Measurements from ENCODE around the gene STK25.

The STK25 gene

DNA sequence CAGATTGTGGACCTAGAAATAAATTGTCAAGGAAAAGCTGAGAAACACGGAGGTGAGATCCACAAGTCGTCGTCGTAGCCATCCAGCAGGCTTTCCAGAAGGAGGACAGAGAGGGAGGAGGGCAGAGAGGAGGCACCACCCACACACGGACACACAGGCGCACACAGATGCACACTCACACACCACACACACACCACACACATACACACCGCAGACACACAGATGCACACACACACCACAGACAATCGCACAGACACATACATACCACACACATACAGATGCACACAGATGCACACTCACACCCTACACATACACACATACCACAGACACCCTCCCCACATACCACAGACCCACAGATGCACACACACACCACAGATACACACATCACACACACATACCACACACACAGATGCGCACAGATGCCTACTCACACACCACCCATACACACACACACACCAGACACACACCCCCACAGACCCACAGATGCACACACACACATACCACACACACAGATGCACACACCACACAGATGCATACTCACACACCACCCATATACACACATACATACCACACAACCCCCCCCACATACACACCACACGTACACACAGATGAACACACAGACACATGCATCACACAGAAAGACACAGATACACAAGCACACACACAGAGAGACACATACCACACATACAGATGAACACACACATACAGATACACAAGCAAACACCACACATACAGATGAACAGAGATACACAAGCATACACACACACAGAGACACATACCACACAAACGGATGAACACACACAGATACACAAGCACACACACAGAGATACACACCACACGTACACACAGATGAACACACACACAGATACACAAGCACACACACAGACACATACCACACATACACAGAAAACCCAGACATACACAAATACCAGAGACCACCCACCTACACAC, 37.4 kb upstream of the STK25 start:
- Histone ChIP-seq H3K4me3 (ENCODE audit: low read depth, low read length) (no peak overlapping the region), H3K4me1 (peaks cover 3% of the 10 kb centered on the region), H3K4me2 (ENCODE audit: low read length) (no peak overlapping the region), H3K9ac (no peak overlapping the region), H3K9me3 (ENCODE audit: control insufficient read depth, low read length) (no peaks in the 10 kb centered on the region), H3K27me3 (ENCODE audit: control insufficient read depth, insufficient read depth, low read length) (no peaks in the 10 kb centered on the region), H3K27ac (no peak overlapping the region), H2AFZ (no peak overlapping the region), H3K36me3 (ENCODE audit: control insufficient read depth, insufficient read depth, low read length) (no peaks in the 10 kb centered on the region), H3K79me2 (no peaks in the 10 kb centered on the region)
- TF ChIP-seq, protein P1, sequence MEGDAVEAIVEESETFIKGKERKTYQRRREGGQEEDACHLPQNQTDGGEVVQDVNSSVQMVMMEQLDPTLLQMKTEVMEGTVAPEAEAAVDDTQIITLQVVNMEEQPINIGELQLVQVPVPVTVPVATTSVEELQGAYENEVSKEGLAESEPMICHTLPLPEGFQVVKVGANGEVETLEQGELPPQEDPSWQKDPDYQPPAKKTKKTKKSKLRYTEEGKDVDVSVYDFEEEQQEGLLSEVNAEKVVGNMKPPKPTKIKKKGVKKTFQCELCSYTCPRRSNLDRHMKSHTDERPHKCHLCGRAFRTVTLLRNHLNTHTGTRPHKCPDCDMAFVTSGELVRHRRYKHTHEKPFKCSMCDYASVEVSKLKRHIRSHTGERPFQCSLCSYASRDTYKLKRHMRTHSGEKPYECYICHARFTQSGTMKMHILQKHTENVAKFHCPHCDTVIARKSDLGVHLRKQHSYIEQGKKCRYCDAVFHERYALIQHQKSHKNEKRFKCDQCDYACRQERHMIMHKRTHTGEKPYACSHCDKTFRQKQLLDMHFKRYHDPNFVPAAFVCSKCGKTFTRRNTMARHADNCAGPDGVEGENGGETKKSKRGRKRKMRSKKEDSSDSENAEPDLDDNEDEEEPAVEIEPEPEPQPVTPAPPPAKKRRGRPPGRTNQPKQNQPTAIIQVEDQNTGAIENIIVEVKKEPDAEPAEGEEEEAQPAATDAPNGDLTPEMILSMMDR (IDR thresholded peaks at IDR 0.05), result no peak

DNA sequence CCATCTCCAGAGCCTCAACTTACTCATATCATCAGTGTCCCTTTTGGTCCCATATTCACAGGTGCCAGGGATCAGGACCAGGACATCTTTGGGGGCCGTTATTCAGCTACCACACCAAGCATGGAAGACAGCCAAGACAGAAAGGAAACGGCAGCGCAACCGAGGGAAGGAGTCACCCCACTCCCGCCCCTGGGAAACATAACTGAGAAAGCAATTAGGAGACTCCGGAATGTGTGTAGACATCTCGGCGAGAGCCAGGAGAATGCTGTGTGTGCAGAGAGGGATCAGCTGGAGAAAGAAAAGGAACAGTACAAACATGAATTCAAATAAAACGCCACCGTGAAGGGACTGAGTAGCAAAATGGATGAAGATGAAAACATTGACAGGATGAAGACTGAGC, 36.7 kb upstream of the STK25 start:
- Histone ChIP-seq H3K27ac (no peak overlapping the region), H3K27me3 (ENCODE audit: control insufficient read depth, insufficient read depth, low read length) (no peaks in the 10 kb centered on the region), H3K4me1 (peaks cover 6% of the 10 kb centered on the region), H3K4me3 (ENCODE audit: low read depth, low read length) (no peak overlapping the region), H2AFZ (no peak overlapping the region), H3K4me2 (ENCODE audit: low read length) (no peak overlapping the region), H3K79me2 (no peaks in the 10 kb centered on the region), H3K9me3 (ENCODE audit: control insufficient read depth, low read length) (no peaks in the 10 kb centered on the region), H3K36me3 (ENCODE audit: control insufficient read depth, insufficient read depth, low read length) (no peaks in the 10 kb centered on the region), H3K9ac (no peak overlapping the region)
- TF ChIP-seq, protein P1 (IDR thresholded peaks at IDR 0.05), result no peak

DNA sequence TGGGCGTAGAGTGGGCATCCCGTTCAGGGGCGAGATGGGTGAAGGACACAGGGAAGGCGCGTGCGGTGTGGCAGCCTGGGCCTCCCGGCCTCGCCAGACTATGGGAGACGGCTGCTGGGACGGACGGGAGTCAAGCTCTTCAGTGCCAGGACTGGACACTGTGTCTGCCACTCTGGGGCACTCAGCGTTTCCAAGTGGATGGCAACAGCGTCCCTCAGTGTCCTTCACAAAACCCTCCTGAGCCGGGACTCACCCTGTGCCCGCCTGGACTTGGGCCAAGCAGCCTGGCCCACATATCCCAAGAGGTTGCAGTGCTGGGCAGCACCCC, 33.9 kb upstream of the STK25 start:
- Histone ChIP-seq H3K27ac (no peak overlapping the region), H3K79me2 (no peaks in the 10 kb centered on the region), H3K9ac (no peak overlapping the region), H3K4me3 (ENCODE audit: low read depth, low read length) (no peak overlapping the region), H3K4me2 (ENCODE audit: low read length) (no peak overlapping the region), H3K36me3 (ENCODE audit: control insufficient read depth, insufficient read depth, low read length) (no peaks in the 10 kb centered on the region), H3K9me3 (ENCODE audit: control insufficient read depth, low read length) (no peaks in the 10 kb centered on the region), H3K4me1 (peaks cover 5% of the 10 kb centered on the region), H2AFZ (no peak overlapping the region), H3K27me3 (ENCODE audit: control insufficient read depth, insufficient read depth, low read length) (no peaks in the 10 kb centered on the region)
- TF ChIP-seq, protein P1 (IDR thresholded peaks at IDR 0.05), result no peak

DNA sequence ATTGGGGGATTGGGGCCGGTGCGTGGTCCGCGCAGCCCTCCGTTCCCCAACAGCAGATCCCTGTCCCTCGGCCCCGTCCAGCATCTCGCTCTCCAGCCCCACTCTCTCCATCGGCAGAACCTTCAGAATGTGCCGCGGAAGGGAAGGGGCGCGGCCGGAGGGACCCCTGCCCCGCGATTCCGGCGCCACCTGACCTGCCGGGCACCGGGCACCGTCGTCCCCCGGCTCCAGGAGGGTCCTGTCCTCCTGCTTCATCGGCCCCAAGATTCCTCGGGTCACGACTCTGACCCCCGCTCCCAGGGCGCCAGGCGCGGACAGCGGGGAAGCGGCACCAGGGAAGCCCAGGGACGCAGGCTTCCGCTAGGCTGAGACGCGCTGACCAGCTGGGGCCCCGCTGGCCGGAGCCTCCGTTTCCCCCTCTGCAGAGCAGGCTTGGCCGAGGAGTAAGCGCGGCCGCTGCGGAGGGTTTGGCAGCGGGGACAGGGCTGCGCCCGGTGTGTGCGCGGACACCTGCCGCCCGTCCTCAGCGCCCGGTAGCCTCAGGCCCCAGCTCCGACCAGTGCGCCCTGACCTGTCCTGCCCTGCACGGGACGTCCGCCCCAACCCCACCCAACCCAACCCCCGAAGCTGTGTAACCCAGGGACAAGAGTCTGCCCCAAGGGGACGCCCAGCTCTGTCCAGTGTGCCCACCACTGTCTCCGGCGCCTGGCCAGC, 33.3 kb upstream of the STK25 start:
- H3K4me3 ChIP-seq (ENCODE audit: low read depth, low read length), result peak overlapping the region; percentile 5
- H3K9me3 ChIP-seq (ENCODE audit: control insufficient read depth, low read length), result no peaks in the 10 kb centered on the region
- no peaks in the 10 kb centered on the region for H3K27me3 ChIP-seq (ENCODE audit: control insufficient read depth, insufficient read depth, low read length)
- H3K4me2 ChIP-seq (ENCODE audit: low read length), result no peak overlapping the region
- H3K4me1 ChIP-seq, result peaks cover 3% of the 10 kb centered on the region
- no peaks in the 10 kb centered on the region for H3K79me2 ChIP-seq
- TF ChIP-seq, protein P1 (IDR thresholded peaks at IDR 0.05), result no peak
- H3K9ac ChIP-seq, result no peak overlapping the region
- no peak overlapping the region for H3K27ac ChIP-seq
- H3K36me3 ChIP-seq (ENCODE audit: control insufficient read depth, insufficient read depth, low read length), result no peaks in the 10 kb centered on the region
- H2AFZ ChIP-seq, result peak overlapping the region; percentile 46

All from parathyroid adenoma (tissue), 2 donors.